Measurements from ENCODE around the gene INTS7.

- no peak for TF ChIP-seq POLR2A (IDR thresholded peaks at IDR 0.05; ENCODE audit: low read depth, low read length)
- TF ChIP-seq POLR2AphosphoS5 (IDR thresholded peaks at IDR 0.05; ENCODE audit: low read depth, low read length), result no peak
These were observed 7.1 kb upstream of the INTS7 start for GRCh38 chr1:212042436-212042835.
